ENCODE data around the gene SMYD3. TPM values are rescaled to one million over a fixed set of nuclear protein-coding genes. Genes with fewer than 3 reads are reported as not detected.
A peak's percentile ranks its signal among the peaks of the same experiment; 100 is the strongest.

SMYD3 gene
- total and polyA plus RNA-seq, 2 donors (not counting 1 experiment from before 2014, with no cell fraction given) = 69.4 to 83.1 TPM

DNA sequence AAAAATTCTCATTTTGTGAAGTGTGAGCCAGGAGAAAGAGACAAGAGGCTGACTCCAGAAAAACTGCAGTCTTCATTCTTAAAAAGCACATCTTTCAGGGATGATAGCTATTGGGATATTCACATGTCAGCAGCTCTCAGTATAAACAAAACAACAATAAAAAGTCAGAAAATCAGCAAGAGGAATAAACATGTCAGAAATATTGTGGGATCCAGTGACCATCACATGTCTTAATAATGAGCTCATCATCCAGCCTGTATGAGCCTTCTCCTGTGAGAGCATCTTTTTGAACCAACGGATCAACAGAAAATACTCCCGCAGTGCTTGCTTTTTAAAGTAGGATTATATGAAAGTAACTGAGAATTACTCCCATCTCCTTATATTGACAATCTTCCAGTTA, 241.6 kb downstream of the SMYD3 start:
- H3K9me3 ChIP-seq (ENCODE audit: control insufficient read depth, insufficient read depth, low read depth, low read length) = no peaks in the 10 kb centered on the region
- no peak overlapping the region for H3K4me3 ChIP-seq (replicated peaks in 1 of 4; ENCODE audit: control extremely low read depth in 1 of 4, insufficient read depth in 1 of 4, low read depth in 3 of 4, low read length in 4 of 4)
- no peaks in the 10 kb centered on the region for H3K79me2 ChIP-seq (ENCODE audit: control insufficient read depth, insufficient read depth, low read length)
- H3K9ac ChIP-seq (ENCODE audit: insufficient read depth, low read length) = no peak overlapping the region
- no peaks in the 10 kb centered on the region for H4K20me1 ChIP-seq (ENCODE audit: control insufficient read depth, extremely low read depth, insufficient read depth, low read length)
- H2AFZ ChIP-seq (ENCODE audit: low read length) = no peak overlapping the region
- DNase-seq (ENCODE audit: low read depth in 2 of 2) = no peak
- H3K4me2 ChIP-seq (ENCODE audit: extremely low read depth, insufficient read depth, low read length) = no peak overlapping the region
- no peak for TF ChIP-seq EZH2 (IDR thresholded peaks at IDR 0.05; ENCODE audit: low read length, missing control alignments)
- TF ChIP-seq, protein P1, sequence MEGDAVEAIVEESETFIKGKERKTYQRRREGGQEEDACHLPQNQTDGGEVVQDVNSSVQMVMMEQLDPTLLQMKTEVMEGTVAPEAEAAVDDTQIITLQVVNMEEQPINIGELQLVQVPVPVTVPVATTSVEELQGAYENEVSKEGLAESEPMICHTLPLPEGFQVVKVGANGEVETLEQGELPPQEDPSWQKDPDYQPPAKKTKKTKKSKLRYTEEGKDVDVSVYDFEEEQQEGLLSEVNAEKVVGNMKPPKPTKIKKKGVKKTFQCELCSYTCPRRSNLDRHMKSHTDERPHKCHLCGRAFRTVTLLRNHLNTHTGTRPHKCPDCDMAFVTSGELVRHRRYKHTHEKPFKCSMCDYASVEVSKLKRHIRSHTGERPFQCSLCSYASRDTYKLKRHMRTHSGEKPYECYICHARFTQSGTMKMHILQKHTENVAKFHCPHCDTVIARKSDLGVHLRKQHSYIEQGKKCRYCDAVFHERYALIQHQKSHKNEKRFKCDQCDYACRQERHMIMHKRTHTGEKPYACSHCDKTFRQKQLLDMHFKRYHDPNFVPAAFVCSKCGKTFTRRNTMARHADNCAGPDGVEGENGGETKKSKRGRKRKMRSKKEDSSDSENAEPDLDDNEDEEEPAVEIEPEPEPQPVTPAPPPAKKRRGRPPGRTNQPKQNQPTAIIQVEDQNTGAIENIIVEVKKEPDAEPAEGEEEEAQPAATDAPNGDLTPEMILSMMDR (conservative IDR thresholded peaks at IDR 0.05 in 1 of 2, IDR thresholded peaks at IDR 0.05 in 1 of 2; ENCODE audit: low read depth in 1 of 2, low read length in 2 of 2) = no peak
- no peaks in the 10 kb centered on the region for H3K27me3 ChIP-seq (ENCODE audit: control insufficient read depth, insufficient read depth, low read length)
- no peaks in the 10 kb centered on the region for H3K4me1 ChIP-seq (ENCODE audit: control insufficient read depth, extremely low read depth, insufficient read depth, low read length)
- no peak overlapping the region for H3K27ac ChIP-seq (ENCODE audit: insufficient read depth, low read length)
- H3K36me3 ChIP-seq (ENCODE audit: control insufficient read depth, insufficient read depth, low read length) = no peaks in the 10 kb centered on the region

DNA sequence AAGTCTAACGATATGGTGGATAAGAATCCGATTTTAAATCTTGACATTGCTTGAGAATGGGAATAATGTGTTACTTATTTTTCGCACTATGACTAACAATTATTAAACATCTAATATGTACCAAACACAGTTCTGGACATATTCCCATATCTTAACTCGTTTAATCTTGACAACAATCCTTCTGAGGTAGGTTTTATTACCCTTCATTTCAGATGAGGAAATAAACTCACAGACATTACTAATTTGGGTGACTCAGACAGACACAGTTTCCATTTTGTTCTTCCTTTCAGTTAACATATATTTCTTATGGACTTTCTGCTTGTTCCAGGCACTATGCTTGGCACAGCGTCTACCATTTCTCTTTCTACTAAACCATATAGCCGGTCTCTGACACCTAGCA, 244.8 kb downstream of the SMYD3 start:
- Histone ChIP-seq H3K4me3 (replicated peaks in 1 of 4; ENCODE audit: control extremely low read depth in 1 of 4, insufficient read depth in 1 of 4, low read depth in 3 of 4, low read length in 4 of 4) (no peak overlapping the region), H2AFZ (ENCODE audit: low read length) (no peak overlapping the region), H3K9ac (ENCODE audit: insufficient read depth, low read length) (no peak overlapping the region), H3K4me1 (ENCODE audit: control insufficient read depth, extremely low read depth, insufficient read depth, low read length) (no peaks in the 10 kb centered on the region), H3K27ac (ENCODE audit: insufficient read depth, low read length) (no peak overlapping the region), H3K9me3 (ENCODE audit: control insufficient read depth, insufficient read depth, low read depth, low read length) (no peaks in the 10 kb centered on the region), H4K20me1 (ENCODE audit: control insufficient read depth, extremely low read depth, insufficient read depth, low read length) (no peaks in the 10 kb centered on the region), H3K4me2 (ENCODE audit: extremely low read depth, insufficient read depth, low read length) (no peak overlapping the region), H3K79me2 (ENCODE audit: control insufficient read depth, insufficient read depth, low read length) (no peaks in the 10 kb centered on the region), H3K27me3 (ENCODE audit: control insufficient read depth, insufficient read depth, low read length) (no peaks in the 10 kb centered on the region), H3K36me3 (ENCODE audit: control insufficient read depth, insufficient read depth, low read length) (no peaks in the 10 kb centered on the region)
- no peak for DNase-seq (ENCODE audit: low read depth in 2 of 2)
- TF ChIP-seq EZH2 (IDR thresholded peaks at IDR 0.05; ENCODE audit: low read length, missing control alignments) = no peak
- TF ChIP-seq, protein P1 (conservative IDR thresholded peaks at IDR 0.05 in 1 of 2, IDR thresholded peaks at IDR 0.05 in 1 of 2; ENCODE audit: low read depth in 1 of 2, low read length in 2 of 2) = no peak

DNA sequence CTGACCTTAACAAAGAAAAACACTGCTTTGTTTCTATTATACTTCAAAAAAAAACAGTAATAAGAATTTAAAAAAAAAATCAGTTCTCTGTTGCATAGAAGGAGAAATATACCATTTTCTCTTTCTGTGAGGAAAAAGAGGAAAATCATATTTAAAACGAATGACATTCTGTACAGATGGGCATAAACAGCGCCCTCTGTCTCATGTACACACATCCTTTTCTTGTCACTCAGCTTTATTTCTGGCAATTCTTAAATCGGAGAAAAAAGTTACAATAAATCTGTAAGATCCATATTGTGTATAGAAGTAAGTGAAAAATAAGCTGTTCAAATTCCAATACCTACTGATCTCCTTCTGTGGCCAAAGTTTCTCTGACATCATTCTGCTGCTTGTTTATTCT, 245.4 kb downstream of the SMYD3 start:
- no peaks in the 10 kb centered on the region for H4K20me1 ChIP-seq (ENCODE audit: control insufficient read depth, extremely low read depth, insufficient read depth, low read length)
- no peak overlapping the region for H3K27ac ChIP-seq (ENCODE audit: insufficient read depth, low read length)

More for the DNA sequence above, 245.4 kb downstream of the SMYD3 start:
- peak in 1 of 2 donors; percentile 36 for DNase-seq (ENCODE audit: low read depth in 2 of 2)
- H3K4me3 ChIP-seq (replicated peaks in 1 of 4; ENCODE audit: control extremely low read depth in 1 of 4, insufficient read depth in 1 of 4, low read depth in 3 of 4, low read length in 4 of 4) = no peak overlapping the region
- H2AFZ ChIP-seq (ENCODE audit: low read length) = no peak overlapping the region
- no peaks in the 10 kb centered on the region for H3K9me3 ChIP-seq (ENCODE audit: control insufficient read depth, insufficient read depth, low read depth, low read length)
- no peaks in the 10 kb centered on the region for H3K36me3 ChIP-seq (ENCODE audit: control insufficient read depth, insufficient read depth, low read length)
- TF ChIP-seq, protein P1 (conservative IDR thresholded peaks at IDR 0.05 in 1 of 2, IDR thresholded peaks at IDR 0.05 in 1 of 2; ENCODE audit: low read depth in 1 of 2, low read length in 2 of 2) = peak in 1 of 2 donors; percentile 37
- TF ChIP-seq EZH2 (IDR thresholded peaks at IDR 0.05; ENCODE audit: low read length, missing control alignments) = no peak
- no peaks in the 10 kb centered on the region for H3K79me2 ChIP-seq (ENCODE audit: control insufficient read depth, insufficient read depth, low read length)
- H3K4me1 ChIP-seq (ENCODE audit: control insufficient read depth, extremely low read depth, insufficient read depth, low read length) = no peaks in the 10 kb centered on the region
- H3K9ac ChIP-seq (ENCODE audit: insufficient read depth, low read length) = no peak overlapping the region
- H3K4me2 ChIP-seq (ENCODE audit: extremely low read depth, insufficient read depth, low read length) = no peak overlapping the region
- no peaks in the 10 kb centered on the region for H3K27me3 ChIP-seq (ENCODE audit: control insufficient read depth, insufficient read depth, low read length)
